GM19372 (cell line): ENCODE data around the gene FRMD1.

Experiments used
- ATAC-seq: cut with Tn5 transposase; IDR thresholded peaks from one replicate; pipeline ENCODE4 v1.9.1; 2021; ENCODE audit warnings: mild to moderate bottlenecking, low read depth, moderate library complexity; ENCODE audit not compliant: unreplicated experiment

Gene FRMD1

GRCh38 chr6:168032005-168032760 lies 46.8 kb downstream of the FRMD1 start:
- ATAC-seq: no peak

GRCh38 chr6:168031411-168031971 lies 47.5 kb downstream of the FRMD1 start:
- ATAC-seq: no peak

GRCh38 chr6:168030908-168031307 lies 48.1 kb downstream of the FRMD1 start:
- no peak for ATAC-seq

- no peak for ATAC-seq
These were observed 48.7 kb downstream of the FRMD1 start for GRCh38 chr6:168030218-168030746.

GRCh38 chr6:168029459-168030217 lies 49.4 kb downstream of the FRMD1 start:
- ATAC-seq: no peak

- no peak for ATAC-seq
These were observed 50.8 kb downstream of the FRMD1 start for GRCh38 chr6:168028181-168028580.

GRCh38 chr6:168027521-168027920 lies 51.5 kb downstream of the FRMD1 start:
- no peak for ATAC-seq

- no peak for ATAC-seq
These were observed 52.1 kb downstream of the FRMD1 start for GRCh38 chr6:168026925-168027324.

GRCh38 chr6:168025831-168026710 lies 52.9 kb downstream of the FRMD1 start:
- no peak for ATAC-seq

- no peak for ATAC-seq
These were observed 54.0 kb downstream of the FRMD1 start for GRCh38 chr6:168024951-168025510.

- no peak for ATAC-seq
These were observed 56.3 kb downstream of the FRMD1 start for GRCh38 chr6:168022488-168023321.

GRCh38 chr6:168021581-168021980 lies 57.4 kb downstream of the FRMD1 start:
- ATAC-seq: no peak

- no peak for ATAC-seq
These were observed 58.8 kb downstream of the FRMD1 start for GRCh38 chr6:168020242-168020641.

- ATAC-seq: no peak
These were observed 60.3 kb downstream of the FRMD1 start for GRCh38 chr6:168018664-168019063.

GRCh38 chr6:168017629-168018028 lies 61.4 kb downstream of the FRMD1 start:
- no peak for ATAC-seq

GRCh38 chr6:168016721-168017525 lies 62.1 kb downstream of the FRMD1 start:
- no peak for ATAC-seq

GRCh38 chr6:168016176-168016620 lies 62.8 kb downstream of the FRMD1 start:
- no peak for ATAC-seq

- no peak for ATAC-seq
These were observed 63.4 kb downstream of the FRMD1 start for GRCh38 chr6:168015482-168016175.
